AG09309 (cell line): ENCODE data around the gene OLFM2.

Experiments used
- DNase-seq: peaks from one replicate; pipeline ENCODE4 v3.0.0-alpha.2; 2010; ENCODE audit warnings: low read depth
- H3K4me3 ChIP-seq: 2 replicates; pipeline ENCODE4 v1.5.1; 2011; ENCODE audit warnings: mild to moderate bottlenecking, low read depth, low read length, moderate library complexity; ENCODE audit not compliant: control insufficient read depth
- TF ChIP-seq, protein P1 (sequence below): IDR thresholded peaks from 2 replicates; pipeline ENCODE4 v1.5.1; 2011; ENCODE audit warnings: mild to moderate bottlenecking, low read depth, low read length, inconsistent platforms; ENCODE audit not compliant: insufficient read depth, control insufficient read depth; ENCODE audit errors: missing control alignments

Gene OLFM2

DNA sequence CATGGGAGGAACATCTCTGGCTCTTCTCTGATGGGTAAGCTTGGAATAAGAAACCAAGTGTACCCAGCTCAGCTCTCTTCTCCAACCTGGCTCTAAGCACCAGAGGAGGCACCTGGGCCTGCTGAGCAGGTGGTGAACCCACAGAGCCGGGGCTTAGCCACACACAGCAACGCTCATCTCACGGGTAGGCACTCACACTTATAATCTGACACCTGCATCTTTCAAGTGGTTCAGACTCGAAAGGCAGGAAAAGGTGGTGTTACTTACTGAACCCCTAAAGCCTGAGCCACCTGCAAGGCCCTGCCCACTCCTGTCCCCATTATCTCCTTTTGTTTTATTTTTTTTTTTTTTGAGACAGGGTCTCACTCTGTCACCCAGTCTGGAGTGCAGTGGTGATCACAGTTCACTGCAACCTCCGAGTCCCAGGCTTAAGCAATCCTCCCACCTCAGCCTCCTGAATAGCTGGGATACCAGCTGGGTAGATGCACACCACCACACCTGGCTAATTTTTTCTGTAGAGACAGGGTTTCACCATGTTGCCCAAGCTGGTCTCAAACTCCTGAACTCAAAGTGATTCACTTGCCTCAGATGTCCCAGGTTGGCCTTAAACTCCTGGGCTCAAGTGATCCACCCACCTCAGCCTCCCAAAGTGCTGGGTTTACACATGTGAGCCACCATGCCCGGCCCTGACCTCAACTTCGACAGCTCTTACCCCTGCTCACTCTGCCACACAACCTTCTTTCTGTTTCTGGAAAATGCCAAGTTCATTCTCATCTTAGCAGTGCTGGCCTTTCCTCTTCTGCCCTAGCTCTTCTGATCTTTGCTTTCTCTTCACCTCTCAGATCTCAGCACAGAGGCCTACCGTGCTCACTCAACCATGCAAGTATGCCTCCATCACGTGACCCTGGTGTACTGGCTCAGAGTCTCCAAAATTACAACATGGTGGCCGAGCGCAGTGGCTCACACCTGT is 127.2 kb downstream of the OLFM2 start:
- H3K4me3 ChIP-seq: no peak overlapping the region
- DNase-seq: no peak
- TF ChIP-seq, protein P1, sequence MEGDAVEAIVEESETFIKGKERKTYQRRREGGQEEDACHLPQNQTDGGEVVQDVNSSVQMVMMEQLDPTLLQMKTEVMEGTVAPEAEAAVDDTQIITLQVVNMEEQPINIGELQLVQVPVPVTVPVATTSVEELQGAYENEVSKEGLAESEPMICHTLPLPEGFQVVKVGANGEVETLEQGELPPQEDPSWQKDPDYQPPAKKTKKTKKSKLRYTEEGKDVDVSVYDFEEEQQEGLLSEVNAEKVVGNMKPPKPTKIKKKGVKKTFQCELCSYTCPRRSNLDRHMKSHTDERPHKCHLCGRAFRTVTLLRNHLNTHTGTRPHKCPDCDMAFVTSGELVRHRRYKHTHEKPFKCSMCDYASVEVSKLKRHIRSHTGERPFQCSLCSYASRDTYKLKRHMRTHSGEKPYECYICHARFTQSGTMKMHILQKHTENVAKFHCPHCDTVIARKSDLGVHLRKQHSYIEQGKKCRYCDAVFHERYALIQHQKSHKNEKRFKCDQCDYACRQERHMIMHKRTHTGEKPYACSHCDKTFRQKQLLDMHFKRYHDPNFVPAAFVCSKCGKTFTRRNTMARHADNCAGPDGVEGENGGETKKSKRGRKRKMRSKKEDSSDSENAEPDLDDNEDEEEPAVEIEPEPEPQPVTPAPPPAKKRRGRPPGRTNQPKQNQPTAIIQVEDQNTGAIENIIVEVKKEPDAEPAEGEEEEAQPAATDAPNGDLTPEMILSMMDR: no peak

DNA sequence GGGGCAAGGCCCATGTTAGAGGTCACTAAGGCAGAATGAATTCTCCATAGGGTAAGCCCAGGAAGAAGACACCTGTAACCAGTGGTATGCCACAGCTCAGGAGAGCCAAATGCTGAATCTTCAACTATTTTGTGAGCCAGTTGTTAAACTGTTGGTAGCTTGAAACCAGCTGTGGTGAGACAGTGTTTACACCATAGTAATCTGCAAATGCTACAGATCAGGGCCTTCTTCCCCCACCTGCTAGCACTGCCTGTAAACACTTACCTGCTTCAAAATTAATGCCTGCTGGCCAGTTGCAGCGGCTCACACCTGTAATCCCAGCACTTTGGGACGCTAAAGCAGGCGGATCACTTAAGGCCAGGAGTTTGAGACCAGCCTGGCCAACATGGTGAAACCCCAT is 129.5 kb downstream of the OLFM2 start:
- TF ChIP-seq, protein P1: no peak
- no peak for DNase-seq
- no peak overlapping the region for H3K4me3 ChIP-seq
